Measurements from ENCODE around the gene HES4.
"Not testable (repeated sequence)": the region's sequence is repeated elsewhere in the genome, so short reads cannot be mapped to it uniquely, and the experiment has no call there.

HES4 gene

GRCh38 chr1:981491-981954, 18.4 kb downstream of the HES4 start:
- no peaks in the 10 kb centered on the region for H3K9me3 ChIP-seq (ENCODE audit: control insufficient read depth in 1 of 2, low read length in 2 of 2)
- no peaks in the 10 kb centered on the region for H3K36me3 ChIP-seq (ENCODE audit: control insufficient read depth in 1 of 2, insufficient read depth in 2 of 2, low read length in 2 of 2)
- peaks cover 5% of the 10 kb centered on the region for H3K27me3 ChIP-seq (ENCODE audit: low read depth, low read length)
- H3K27ac ChIP-seq (ENCODE audit: low read length), result no peak overlapping the region
- H3K4me3 ChIP-seq (ENCODE audit: low read depth in 1 of 2, low read length in 2 of 2), result no peak overlapping the region
- H3K4me1 ChIP-seq (ENCODE audit: control insufficient read depth in 1 of 2, insufficient read depth in 2 of 2, low read length in 2 of 2), result peaks cover 0 to 6% of the 10 kb centered on the region in 2 donors

GRCh38 chr1:980602-981395, 19.1 kb downstream of the HES4 start:
- H3K36me3 ChIP-seq (ENCODE audit: control insufficient read depth in 1 of 2, insufficient read depth in 2 of 2, low read length in 2 of 2), result no peaks in the 10 kb centered on the region
- no peak overlapping the region for H3K27ac ChIP-seq (ENCODE audit: low read length)
- no peaks in the 10 kb centered on the region for H3K9me3 ChIP-seq (ENCODE audit: control insufficient read depth in 1 of 2, low read length in 2 of 2)
- H3K4me3 ChIP-seq (ENCODE audit: low read depth in 1 of 2, low read length in 2 of 2), result no peak overlapping the region
- peaks cover 0 to 12% of the 10 kb centered on the region in 2 donors for H3K4me1 ChIP-seq (ENCODE audit: control insufficient read depth in 1 of 2, insufficient read depth in 2 of 2, low read length in 2 of 2)
- peaks cover 5% of the 10 kb centered on the region for H3K27me3 ChIP-seq (ENCODE audit: low read depth, low read length)

GRCh38 chr1:980137-980571, 19.7 kb downstream of the HES4 start:
- Histone ChIP-seq H3K4me1 (ENCODE audit: control insufficient read depth in 1 of 2, insufficient read depth in 2 of 2, low read length in 2 of 2) (peaks cover 0 to 14% of the 10 kb centered on the region in 2 donors), H3K27me3 (ENCODE audit: low read depth, low read length) (peaks cover under 1% of the 10 kb centered on the region), H3K27ac (ENCODE audit: low read length) (no peak overlapping the region), H3K9me3 (ENCODE audit: control insufficient read depth in 1 of 2, low read length in 2 of 2) (no peaks in the 10 kb centered on the region), H3K4me3 (ENCODE audit: low read depth in 1 of 2, low read length in 2 of 2) (no peak overlapping the region), H3K36me3 (ENCODE audit: control insufficient read depth in 1 of 2, insufficient read depth in 2 of 2, low read length in 2 of 2) (no peaks in the 10 kb centered on the region)

GRCh38 chr1:979744-980072, 20.2 kb downstream of the HES4 start:
- Histone ChIP-seq H3K4me3 (ENCODE audit: low read depth in 1 of 2, low read length in 2 of 2) (no peak overlapping the region), H3K27me3 (ENCODE audit: low read depth, low read length) (no peaks in the 10 kb centered on the region), H3K36me3 (ENCODE audit: control insufficient read depth in 1 of 2, insufficient read depth in 2 of 2, low read length in 2 of 2) (no peaks in the 10 kb centered on the region), H3K4me1 (ENCODE audit: control insufficient read depth in 1 of 2, insufficient read depth in 2 of 2, low read length in 2 of 2) (peaks cover 0 to 14% of the 10 kb centered on the region in 2 donors), H3K9me3 (ENCODE audit: control insufficient read depth in 1 of 2, low read length in 2 of 2) (no peaks in the 10 kb centered on the region), H3K27ac (ENCODE audit: low read length) (no peak overlapping the region)

GRCh38 chr1:978835-979743, 20.8 kb downstream of the HES4 start:
- H3K4me3 ChIP-seq (ENCODE audit: low read depth in 1 of 2, low read length in 2 of 2), result no peak overlapping the region
- H3K36me3 ChIP-seq (ENCODE audit: control insufficient read depth in 1 of 2, insufficient read depth in 2 of 2, low read length in 2 of 2), result no peaks in the 10 kb centered on the region
- no peaks in the 10 kb centered on the region for H3K9me3 ChIP-seq (ENCODE audit: control insufficient read depth in 1 of 2, low read length in 2 of 2)
- peaks cover 0 to 11% of the 10 kb centered on the region in 2 donors for H3K4me1 ChIP-seq (ENCODE audit: control insufficient read depth in 1 of 2, insufficient read depth in 2 of 2, low read length in 2 of 2)
- no peaks in the 10 kb centered on the region for H3K27me3 ChIP-seq (ENCODE audit: low read depth, low read length)
- H3K27ac ChIP-seq (ENCODE audit: low read length), result no peak overlapping the region

- Histone ChIP-seq H3K27ac (ENCODE audit: low read length) (no peak overlapping the region), H3K27me3 (ENCODE audit: low read depth, low read length) (no peaks in the 10 kb centered on the region), H3K9me3 (ENCODE audit: control insufficient read depth in 1 of 2, low read length in 2 of 2) (no peaks in the 10 kb centered on the region), H3K4me1 (ENCODE audit: control insufficient read depth in 1 of 2, insufficient read depth in 2 of 2, low read length in 2 of 2) (peaks cover 0 to 7% of the 10 kb centered on the region in 2 donors), H3K36me3 (ENCODE audit: control insufficient read depth in 1 of 2, insufficient read depth in 2 of 2, low read length in 2 of 2) (no peaks in the 10 kb centered on the region), H3K4me3 (ENCODE audit: low read depth in 1 of 2, low read length in 2 of 2) (no peak overlapping the region)
Measured at GRCh38 chr1:978069-978834, 21.6 kb downstream of the HES4 start.

- not testable (repeated sequence) for H3K27ac ChIP-seq (ENCODE audit: low read length); H3K27me3 ChIP-seq (ENCODE audit: low read depth, low read length); H3K9me3 ChIP-seq (ENCODE audit: control insufficient read depth in 1 of 2, low read length in 2 of 2); H3K4me3 ChIP-seq (ENCODE audit: low read depth in 1 of 2, low read length in 2 of 2); H3K36me3 ChIP-seq (ENCODE audit: control insufficient read depth in 1 of 2, insufficient read depth in 2 of 2, low read length in 2 of 2); H3K4me1 ChIP-seq (ENCODE audit: control insufficient read depth in 1 of 2, insufficient read depth in 2 of 2, low read length in 2 of 2)
Measured at GRCh38 chr1:976791-977190, 23.1 kb downstream of the HES4 start.

- peak overlapping the region in 1 of 2 donors; percentile 51 for H3K4me3 ChIP-seq (ENCODE audit: low read depth in 1 of 2, low read length in 2 of 2)
- H3K36me3 ChIP-seq (ENCODE audit: control insufficient read depth in 1 of 2, insufficient read depth in 2 of 2, low read length in 2 of 2), result no peaks in the 10 kb centered on the region
- H3K27ac ChIP-seq (ENCODE audit: low read length), result no peak overlapping the region
- no peaks in the 10 kb centered on the region for H3K27me3 ChIP-seq (ENCODE audit: low read depth, low read length)
- H3K9me3 ChIP-seq (ENCODE audit: control insufficient read depth in 1 of 2, low read length in 2 of 2), result no peaks in the 10 kb centered on the region
- peaks cover 0 to 7% of the 10 kb centered on the region in 2 donors for H3K4me1 ChIP-seq (ENCODE audit: control insufficient read depth in 1 of 2, insufficient read depth in 2 of 2, low read length in 2 of 2)
Measured at GRCh38 chr1:975896-976683, 23.8 kb downstream of the HES4 start.

GRCh38 chr1:975365-975764, 24.5 kb downstream of the HES4 start:
- Histone ChIP-seq H3K36me3 (ENCODE audit: control insufficient read depth in 1 of 2, insufficient read depth in 2 of 2, low read length in 2 of 2) (no peaks in the 10 kb centered on the region), H3K4me1 (ENCODE audit: control insufficient read depth in 1 of 2, insufficient read depth in 2 of 2, low read length in 2 of 2) (peaks cover 0 to 7% of the 10 kb centered on the region in 2 donors), H3K27ac (ENCODE audit: low read length) (no peak overlapping the region), H3K9me3 (ENCODE audit: control insufficient read depth in 1 of 2, low read length in 2 of 2) (no peaks in the 10 kb centered on the region), H3K27me3 (ENCODE audit: low read depth, low read length) (peaks cover 6% of the 10 kb centered on the region), H3K4me3 (ENCODE audit: low read depth in 1 of 2, low read length in 2 of 2) (no peak overlapping the region)

- peaks cover 0 to 7% of the 10 kb centered on the region in 2 donors for H3K4me1 ChIP-seq (ENCODE audit: control insufficient read depth in 1 of 2, insufficient read depth in 2 of 2, low read length in 2 of 2)
- no peaks in the 10 kb centered on the region for H3K9me3 ChIP-seq (ENCODE audit: control insufficient read depth in 1 of 2, low read length in 2 of 2)
- H3K27me3 ChIP-seq (ENCODE audit: low read depth, low read length), result peaks cover 11% of the 10 kb centered on the region
- no peak overlapping the region for H3K4me3 ChIP-seq (ENCODE audit: low read depth in 1 of 2, low read length in 2 of 2)
- H3K27ac ChIP-seq (ENCODE audit: low read length), result no peak overlapping the region
- H3K36me3 ChIP-seq (ENCODE audit: control insufficient read depth in 1 of 2, insufficient read depth in 2 of 2, low read length in 2 of 2), result no peaks in the 10 kb centered on the region
Measured at GRCh38 chr1:974687-975328, 25.1 kb downstream of the HES4 start.
